Inflammatory macrophage treated with lipopolysaccharide for 4 hours (primary cell): ENCODE results near the gene VPS54.
A peak's percentile ranks its signal among the peaks of the same experiment; 100 is the strongest.

ENCODE experiments used
- DNase-seq: peaks from one replicate; pipeline ENCODE4 v3.0.0-alpha.2; 2020

Gene VPS54

GRCh38 chr2:63899639-63900038, 119.6 kb downstream of the VPS54 start:
- no peak for DNase-seq

- no peak for DNase-seq
Measured at GRCh38 chr2:63898839-63899238, 120.4 kb downstream of the VPS54 start.

- DNase-seq, result no peak
Measured at GRCh38 chr2:63894167-63894566, 125.1 kb downstream of the VPS54 start.

DNA sequence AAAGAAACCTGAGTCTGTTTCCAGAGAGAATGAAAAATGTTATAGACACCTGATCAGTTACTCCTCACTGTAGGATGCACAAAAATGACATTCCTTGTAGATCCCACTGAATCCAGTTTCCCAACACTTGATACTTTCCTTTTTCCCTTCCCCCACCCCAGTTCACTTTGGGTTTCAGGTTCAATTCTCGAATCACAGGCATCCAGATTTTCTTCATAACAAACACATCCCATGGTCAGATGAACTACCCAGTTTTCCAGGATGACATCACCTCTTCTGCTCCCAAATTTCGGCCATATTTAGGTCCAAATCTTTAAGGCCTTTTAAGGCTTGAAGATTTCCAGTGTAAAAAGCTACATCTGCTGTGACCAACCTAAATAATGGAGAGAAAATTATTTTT, 126.1 kb downstream of the VPS54 start:
- DNase-seq, result no peak

DNA sequence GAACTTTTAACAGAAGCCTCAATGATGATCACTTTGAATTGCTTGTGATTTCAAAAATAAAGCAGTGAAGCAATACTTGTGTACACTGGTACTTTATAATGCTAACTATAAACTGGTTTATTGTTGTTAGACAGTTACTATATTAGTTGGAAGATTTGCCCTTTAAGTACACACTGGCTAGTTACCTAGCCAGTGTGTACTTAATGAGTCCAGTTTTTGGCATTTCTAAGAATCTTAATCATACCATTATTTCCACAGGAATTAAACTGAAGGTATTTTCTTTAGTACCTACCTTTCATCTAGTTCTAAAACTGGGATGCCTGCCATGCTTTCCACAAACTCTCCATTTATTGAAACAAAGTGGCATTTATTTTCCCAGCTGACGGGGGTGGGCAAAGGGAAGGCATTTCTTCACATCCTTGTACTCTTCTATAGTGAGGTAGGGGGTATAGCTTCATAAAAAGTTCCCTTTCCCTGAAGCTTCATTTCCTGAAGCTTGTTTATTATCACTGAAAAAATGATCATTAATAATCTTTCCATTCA, 127.7 kb downstream of the VPS54 start:
- no peak for DNase-seq

GRCh38 chr2:63890678-63891077, 128.6 kb downstream of the VPS54 start:
- DNase-seq, result no peak

GRCh38 chr2:63888490-63889402, 130.5 kb downstream of the VPS54 start:
- DNase-seq, result peak; percentile 8

DNA sequence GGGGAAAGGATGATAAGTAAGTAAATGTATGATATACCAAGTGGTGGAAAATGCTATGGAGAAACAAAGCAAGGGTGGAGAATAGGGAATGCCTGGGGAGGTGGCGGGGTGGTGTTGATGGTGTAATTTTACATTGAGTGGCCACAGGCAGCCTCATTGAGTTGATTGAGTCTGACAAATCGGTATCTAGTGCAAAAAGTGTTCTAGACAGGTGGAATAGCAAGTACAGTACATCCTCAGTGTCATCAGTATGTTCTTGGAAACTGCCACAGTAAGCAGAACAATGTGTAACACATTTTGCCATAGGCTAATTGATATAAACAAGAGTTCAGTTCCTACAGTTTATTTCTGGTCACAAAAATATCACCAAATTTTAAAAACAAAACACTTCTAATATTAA, 131.2 kb downstream of the VPS54 start:
- DNase-seq, result no peak

DNA sequence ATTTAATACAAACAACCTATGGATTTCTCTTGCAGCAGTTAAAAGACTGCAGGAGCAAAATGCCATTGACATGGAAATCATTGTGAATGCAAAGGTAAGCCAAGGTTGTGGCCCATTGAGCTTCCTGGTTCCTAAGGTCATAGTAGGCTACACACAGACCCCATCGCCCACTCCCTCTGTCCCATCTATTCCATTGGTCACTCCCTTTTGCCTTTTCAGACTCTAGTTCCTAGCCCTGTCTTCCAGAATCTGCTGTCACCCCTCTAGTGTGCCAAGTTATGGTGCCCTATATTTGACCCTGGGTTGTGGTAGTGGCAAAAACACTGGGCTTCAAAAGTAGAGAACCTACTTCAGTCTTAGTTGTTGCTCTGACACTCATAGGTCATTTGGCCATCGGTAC, 132.8 kb downstream of the VPS54 start:
- DNase-seq, result no peak

GRCh38 chr2:63882395-63883105, 136.7 kb downstream of the VPS54 start:
- DNase-seq, result no peak

GRCh38 chr2:63881205-63881604, 138.0 kb downstream of the VPS54 start:
- no peak for DNase-seq

DNA sequence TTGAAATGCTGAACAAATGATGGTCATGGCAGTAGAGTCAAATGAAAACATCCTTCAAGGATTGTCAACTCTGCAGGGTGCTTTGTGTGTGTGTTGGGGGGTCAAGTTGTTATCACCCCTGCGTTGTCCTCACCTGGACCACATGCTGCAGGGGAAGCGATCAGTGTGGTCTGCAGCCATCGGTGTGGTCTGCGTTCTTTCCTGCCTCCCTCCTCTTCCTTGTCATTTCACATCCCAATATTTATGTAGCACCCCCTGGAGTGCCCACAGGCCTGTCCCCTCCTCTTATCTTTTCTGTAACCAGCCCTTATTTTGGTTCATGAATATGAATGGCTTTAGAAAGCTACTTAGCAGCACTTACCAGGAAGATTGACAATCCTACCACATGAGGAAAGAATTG, 138.6 kb downstream of the VPS54 start:
- no peak for DNase-seq

DNA sequence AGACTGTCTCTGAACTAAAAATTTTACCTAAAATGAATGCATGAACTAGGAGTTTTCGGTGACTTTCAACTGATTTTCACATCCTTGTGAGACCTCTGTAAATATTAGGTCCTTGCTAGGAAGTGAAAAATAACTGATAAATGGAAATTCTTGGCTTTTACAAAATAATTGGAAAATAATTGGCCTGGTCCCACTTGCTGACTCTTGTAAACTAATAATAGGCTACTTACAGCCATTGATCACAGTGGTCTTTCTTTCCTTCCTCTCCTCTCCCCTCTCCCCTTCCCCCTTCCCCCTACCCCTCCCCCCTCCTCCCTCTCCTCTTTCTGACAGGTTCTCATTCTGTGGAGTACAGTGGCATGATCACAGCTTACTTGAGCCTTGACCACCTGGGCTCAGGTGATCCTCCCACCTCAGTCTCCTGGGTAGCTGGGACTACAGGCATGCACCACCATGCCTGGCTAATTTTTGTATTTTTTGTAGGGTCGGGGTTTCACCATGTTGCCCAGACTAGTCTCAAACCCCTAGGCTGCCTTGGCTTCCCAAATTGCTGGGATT, 139.3 kb downstream of the VPS54 start:
- no peak for DNase-seq

- no peak for DNase-seq
Measured at GRCh38 chr2:63878486-63878885, 140.7 kb downstream of the VPS54 start.

DNA sequence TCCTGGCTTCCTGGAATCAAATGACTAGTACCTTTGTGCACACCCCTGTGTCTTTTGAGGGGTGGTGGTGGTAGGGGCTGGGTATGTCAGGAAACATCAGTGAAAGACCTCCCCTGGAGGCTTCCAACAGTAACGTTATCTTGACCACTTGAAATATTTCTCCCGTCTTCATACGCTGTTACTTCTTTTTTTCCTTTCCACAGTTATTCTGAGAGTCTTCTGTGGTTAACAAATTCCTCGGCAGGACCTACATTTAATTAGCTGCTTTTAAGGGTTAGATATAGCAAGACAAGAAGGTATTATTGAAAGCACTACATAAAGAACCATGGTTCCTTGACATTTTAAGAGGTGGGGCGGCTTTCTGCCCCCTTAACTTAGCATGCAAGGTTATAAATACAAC, 142.9 kb downstream of the VPS54 start:
- DNase-seq, result no peak

DNA sequence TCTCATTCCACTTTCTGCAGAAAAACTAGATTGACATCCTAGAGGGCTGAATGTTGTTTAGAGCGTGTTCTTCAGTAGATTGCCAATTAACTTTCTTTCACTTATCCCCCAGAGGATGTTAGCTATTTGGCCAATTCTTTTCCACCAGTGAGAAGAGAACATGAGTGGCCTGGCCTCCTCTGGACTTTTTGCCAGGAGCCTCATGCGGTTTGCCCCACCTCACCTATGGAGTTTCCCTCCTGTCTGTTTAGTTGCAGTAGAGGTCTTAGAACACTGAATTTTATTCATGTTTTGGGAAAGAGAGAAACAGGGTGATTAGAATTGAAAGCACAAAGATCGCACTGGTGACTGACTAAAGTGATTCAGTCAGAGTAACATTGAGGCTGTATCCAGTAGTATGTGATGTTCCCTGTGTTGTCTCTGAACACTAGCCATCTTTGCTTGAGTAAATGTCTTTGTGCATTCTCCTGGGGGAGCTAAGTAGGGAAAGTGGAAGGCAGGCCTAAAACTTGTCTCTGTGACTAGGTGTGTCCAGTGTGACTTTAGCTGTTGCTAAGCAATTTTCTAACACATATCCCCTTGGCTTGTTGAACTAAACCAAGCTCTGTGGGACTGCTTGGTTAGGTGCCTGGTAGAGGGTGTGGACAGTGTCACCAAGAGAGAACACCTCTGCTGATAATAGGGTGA, 143.5 kb downstream of the VPS54 start:
- no peak for DNase-seq

GRCh38 chr2:63875131-63875527, 144.1 kb downstream of the VPS54 start:
- no peak for DNase-seq

DNA sequence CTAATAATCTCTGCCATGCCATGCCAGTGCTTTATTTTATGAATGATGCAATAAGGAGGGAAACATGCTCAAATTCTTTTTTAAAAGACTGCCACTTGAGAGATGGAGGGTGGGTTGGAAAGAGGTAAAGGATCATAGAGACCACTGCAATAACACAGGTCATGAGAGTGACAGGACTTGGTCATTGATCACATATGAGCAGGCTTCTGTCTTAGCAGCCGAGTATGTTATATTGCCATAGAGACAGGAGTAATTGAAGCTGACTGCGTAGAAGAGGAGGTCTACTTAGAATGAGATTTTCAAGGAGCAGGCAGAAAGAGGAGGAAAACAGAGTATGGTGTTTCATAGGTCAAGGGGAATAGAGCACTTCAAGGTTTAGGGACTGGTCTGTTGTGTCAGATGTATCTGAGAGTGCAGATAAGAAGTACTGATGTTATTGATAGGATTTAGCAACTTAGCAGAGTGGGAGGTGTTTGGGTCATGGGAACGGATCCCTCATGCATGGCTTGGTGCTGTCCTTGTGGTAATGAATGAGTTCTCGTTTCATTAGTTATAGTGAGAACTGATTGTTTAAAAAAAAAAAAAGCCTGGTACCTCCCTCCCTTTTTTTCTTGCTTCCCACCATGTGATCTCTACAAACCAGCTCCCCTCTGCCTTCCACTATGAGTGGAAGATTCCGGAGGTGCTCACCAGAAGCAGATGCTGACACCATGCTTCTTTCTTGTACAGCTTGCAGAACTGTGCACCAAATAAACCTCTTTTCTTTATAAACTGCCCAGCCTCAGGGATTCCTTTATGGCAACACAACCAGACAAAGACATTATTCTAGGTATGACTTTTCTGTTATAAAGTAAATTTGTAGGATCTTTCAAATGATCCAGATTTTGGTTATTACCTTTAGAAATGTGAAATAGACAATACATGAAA, 144.8 kb downstream of the VPS54 start:
- no peak for DNase-seq

DNA sequence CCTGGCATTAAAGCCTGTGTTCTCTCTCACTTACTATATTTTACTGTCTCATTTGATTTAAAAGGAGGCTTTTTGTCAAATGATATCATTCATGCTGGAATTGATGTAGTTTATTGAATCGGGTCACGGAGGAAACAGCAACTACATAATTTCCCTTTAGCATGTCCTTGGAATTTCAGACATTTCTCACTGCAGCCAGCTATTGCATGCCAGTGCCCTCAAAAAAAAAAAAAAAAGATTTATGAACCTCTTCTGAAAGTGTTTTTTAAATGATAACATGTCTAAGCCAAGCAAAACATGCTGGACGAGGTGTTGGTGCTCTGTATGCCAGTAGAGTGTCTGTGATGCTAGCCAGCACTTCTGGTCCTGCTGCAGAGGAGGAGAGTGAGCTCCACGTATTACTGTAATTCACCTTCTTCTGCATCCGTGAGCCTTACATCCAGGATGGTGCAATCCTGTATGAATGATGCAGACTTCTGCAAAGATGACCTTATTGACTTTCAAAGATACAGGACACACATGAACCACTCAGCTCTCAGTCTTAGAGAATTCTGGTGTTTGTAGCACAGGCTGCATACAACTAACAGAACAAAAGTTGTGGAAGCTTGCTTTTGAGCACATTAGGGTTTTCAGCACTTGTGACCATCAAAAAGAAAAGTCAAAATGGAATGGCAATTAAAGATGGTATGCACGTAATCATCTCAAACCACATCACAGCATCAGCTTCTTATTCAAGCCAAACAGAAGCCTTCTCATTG, 146.5 kb downstream of the VPS54 start:
- no peak for DNase-seq

- no peak for DNase-seq
Measured at GRCh38 chr2:63871864-63872263, 147.4 kb downstream of the VPS54 start.

- DNase-seq, result no peak
Measured at GRCh38 chr2:63870679-63871078, 148.5 kb downstream of the VPS54 start.
